T-helper 2 cell treated with Interferon-gamma antibody and Interleukin-4, amounts not matched to agents 100 ng/mL and 5 ng/mL, for 36 hours (primary cell): ENCODE measurements around the gene ACOX2. TPM values are rescaled to one million over a fixed set of nuclear protein-coding genes. Genes with fewer than 3 reads are reported as not detected.
"Not testable (repeated sequence)": the region's sequence is repeated elsewhere in the genome, so short reads cannot be mapped to it uniquely, and the experiment has no call there.

Experiments used
- intact Hi-C: fragments of 100-400 bp; cut with micrococcal nuclease; formaldehyde crosslinking; loops from one replicate; pipeline ENCODE4 v1.15.1; 2023
- total RNA-seq: library from RNA; stranded (reverse); gene quantifications from 2 replicates; pipeline ENCODE4 v1.2.3, GENCODE V29; 2022

Gene ACOX2
- total RNA-seq, 1 donor from 2014 or later: not detected

- intact Hi-C loops: no loop called here
Observed at GRCh38 chr3:58535531-58536500, 1.2 kb downstream of the ACOX2 start.

DNA sequence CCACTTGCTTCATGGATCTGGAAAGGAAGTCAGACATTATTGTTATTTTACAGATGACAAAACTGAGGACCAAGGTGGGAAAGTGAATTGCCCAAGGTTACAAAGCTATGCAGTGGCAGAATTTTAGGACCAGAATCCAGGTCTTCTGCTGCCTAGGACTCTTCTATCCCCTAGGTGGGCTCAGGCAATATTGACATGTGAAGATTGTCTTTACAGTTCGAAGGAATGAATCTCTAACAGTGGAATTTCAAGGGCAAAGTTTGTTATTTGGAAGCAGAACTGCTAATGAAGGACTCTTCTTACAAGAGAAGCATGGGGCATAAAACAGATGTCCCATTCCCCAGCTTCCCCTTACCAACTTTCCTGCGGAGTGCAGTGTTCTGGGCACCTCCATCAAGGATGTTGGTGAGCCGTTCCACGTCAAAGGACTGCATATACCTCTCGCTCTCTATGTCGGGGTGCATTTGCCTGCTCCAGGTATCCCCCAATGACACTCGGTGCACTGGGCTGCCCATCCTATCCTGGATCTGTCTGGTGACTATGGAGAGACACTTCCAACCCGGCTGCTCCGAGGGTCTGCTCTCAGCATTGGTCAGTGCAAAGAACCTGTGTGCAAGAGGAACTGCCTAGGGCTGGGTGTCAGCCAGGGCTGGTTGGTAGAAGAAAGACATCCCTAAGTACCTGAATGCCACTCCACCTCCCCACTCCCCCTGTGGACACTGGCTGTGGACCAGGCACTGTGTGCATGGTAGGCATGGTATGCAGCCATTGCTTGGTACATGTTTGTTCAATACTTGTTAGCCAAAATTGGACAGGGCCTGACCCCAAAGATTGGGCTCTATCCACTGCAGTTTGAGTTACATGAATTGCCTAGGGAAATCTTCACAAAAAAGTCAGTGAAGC, 2.1 kb downstream of the ACOX2 start:
- intact Hi-C loops: no loop called here

DNA sequence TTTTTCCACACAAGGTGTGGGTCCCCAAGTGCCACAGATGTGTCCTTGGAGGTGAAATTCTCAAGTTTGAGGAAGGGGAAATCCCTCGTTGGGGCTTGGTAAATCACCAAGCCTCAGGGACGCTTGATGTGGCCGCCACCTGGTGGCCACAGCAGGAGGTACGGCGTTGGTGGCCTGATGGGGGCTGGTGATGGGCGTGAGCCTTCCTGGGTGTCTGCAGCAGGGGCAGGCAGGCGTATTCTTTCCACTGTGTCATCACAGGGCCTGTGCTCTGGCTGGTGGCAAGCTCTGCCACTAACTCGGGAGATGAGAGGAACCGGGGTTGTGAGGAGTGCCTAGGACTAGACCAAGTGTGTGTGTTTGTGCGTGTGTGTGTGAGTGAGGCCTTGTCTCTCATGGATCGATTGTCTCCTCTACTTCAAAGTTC, 4.2 kb downstream of the ACOX2 start:
- intact Hi-C loops: loop anchor here (1.0 to 2.0 kb wide), 9 partner anchors 41 to 346 kb away; partner anchors contain the start of genes HTD2, KCTD6, PDHB and PXK

DNA sequence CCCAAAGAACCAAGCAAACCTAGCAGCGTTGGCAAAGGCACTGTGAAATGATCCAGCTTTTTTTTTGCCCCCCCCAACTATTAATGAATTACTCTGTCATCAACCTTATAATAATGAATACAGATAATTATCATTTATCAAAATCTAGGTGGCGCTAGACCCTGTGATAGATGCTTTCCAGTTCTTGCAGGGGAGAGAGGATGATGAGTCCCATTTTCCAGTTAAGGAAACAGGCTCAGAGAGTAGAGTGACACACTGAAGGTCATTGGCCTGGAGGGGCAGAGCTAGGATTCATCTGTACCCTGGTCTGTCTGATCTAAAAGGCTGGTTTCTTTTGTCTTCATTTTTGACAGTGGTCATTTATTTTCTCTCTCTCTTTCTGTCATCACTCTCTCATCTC, 5.0 kb downstream of the ACOX2 start:
- intact Hi-C loops: loop anchor here (1.0 to 2.0 kb wide), 9 partner anchors 40 to 345 kb away; partner anchors contain the start of genes HTD2, KCTD6, PDHB and PXK

GRCh38 chr3:58531555-58531954, 5.4 kb downstream of the ACOX2 start:
- intact Hi-C loops: no loop called here

- intact Hi-C loops: no loop called here
Observed at GRCh38 chr3:58530354-58530865, 6.6 kb downstream of the ACOX2 start.

- intact Hi-C loops: no loop called here
Observed at GRCh38 chr3:58529516-58530353, 7.3 kb downstream of the ACOX2 start.

GRCh38 chr3:58528629-58529028, 8.4 kb downstream of the ACOX2 start:
- intact Hi-C loops: no loop called here

- intact Hi-C loops: not testable (repeated sequence)
Observed at GRCh38 chr3:58527440-58527839, 9.6 kb downstream of the ACOX2 start.

DNA sequence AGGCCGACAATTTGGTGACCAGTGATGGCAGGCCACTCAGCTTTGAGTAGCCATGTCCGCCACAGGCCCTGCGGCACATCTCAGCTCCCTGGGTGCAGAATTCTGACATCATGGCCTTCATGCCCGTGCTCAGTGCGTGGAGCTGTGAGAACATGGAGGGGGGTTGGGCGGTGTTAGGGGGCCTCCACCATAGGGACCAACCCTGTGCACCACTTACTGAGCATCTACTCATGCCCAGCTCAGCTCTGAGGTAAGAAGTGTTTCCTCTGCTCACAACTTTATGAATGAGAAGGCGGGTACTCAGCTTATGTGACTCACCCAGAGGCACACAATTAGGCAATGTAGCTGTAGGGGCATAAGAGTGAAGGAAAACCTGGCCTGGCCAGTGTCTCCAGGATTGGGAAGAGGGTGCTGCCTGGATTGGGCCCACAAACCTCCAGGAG, 10.5 kb downstream of the ACOX2 start:
- intact Hi-C loops: no loop called here

GRCh38 chr3:58524326-58524888, 12.6 kb downstream of the ACOX2 start:
- intact Hi-C loops: no loop called here

DNA sequence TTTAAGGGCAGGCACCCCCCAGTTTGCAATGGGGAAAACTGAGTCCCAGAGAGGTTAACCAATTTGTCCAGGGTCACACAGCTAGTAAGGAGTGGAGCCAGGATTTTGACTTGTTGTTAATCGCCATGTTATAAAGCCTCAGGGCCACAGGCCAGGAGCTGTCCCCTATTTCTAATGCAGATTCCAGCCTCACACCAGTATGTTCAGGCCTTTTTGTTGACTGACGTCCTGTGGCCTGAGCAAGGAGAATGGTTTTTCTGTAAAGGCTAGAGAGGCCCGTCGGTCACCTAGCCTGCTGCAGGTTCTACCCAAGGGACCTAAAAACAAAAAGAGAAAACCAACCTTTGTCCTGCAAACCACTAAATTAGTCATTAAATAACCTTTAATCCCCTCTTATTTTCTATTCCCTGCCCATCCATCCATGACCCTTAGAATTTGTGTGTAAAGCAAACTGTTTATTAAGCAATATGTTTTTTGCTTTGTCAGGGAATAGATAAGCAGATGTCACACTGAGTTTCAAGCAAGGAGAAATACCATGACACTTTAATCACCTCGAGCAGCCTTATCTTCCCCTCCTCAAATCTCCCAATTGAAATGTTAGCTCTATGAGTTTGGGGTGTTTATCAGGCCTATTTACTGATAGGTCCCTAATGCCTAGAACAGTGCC, 14.1 kb downstream of the ACOX2 start:
- intact Hi-C loops: no loop called here

- intact Hi-C loops: no loop called here
Observed at GRCh38 chr3:58521917-58522631, 14.9 kb downstream of the ACOX2 start.

DNA sequence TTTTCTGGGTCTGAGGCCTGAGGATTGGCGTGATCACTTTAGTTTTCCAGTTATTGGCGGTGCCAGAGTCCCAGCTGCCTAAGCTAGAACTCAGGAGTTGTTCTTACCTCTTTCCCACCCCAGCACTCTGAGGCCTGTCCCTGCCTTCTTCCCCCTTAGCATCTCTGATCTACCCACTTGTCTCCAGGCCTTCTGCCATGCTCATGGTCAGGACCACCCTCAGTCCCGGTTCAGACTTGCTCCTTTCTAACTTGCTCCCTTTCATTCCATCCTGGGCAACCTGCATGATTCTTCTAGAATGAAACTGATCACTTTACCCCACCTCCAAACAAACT, 15.7 kb downstream of the ACOX2 start:
- intact Hi-C loops: no loop called here

- intact Hi-C loops: no loop called here
Observed at GRCh38 chr3:58520403-58521335, 16.3 kb downstream of the ACOX2 start.

GRCh38 chr3:58519668-58520402, 17.2 kb downstream of the ACOX2 start:
- intact Hi-C loops: no loop called here

GRCh38 chr3:58518291-58518789, 18.6 kb downstream of the ACOX2 start:
- intact Hi-C loops: no loop called here
